WTC11 (cell line): ENCODE results near the gene PCDHGA1. TPM values are rescaled to one million over a fixed set of nuclear protein-coding genes. Genes with fewer than 3 reads are reported as not detected.
A peak's percentile ranks its signal among the peaks of the same experiment; 100 is the strongest.

Experiments used
- ATAC-seq: fragments of 200-7000 bp; cut with Tn5 transposase; 2 replicates; pipeline ENCODE4 v1.10.0; 2021; ENCODE audit warnings: mild to moderate bottlenecking, moderate library complexity
- CTCF ChIA-PET: fragments of 300-600 bp; sonication (Branson Sonifier 250); formaldehyde crosslinking; loops from one replicate; lab custom pipeline; 2021; ENCODE audit warnings: antibody characterized with exemption; lab: Charles Lee
- POLR2A ChIA-PET: fragments of 350-600 bp; sonication (Branson Sonifier 250); formaldehyde crosslinking; loops from one replicate; lab custom pipeline; 2021; ENCODE audit warnings: antibody characterized with exemption; lab: Charles Lee
- DNase-seq: peaks from one replicate; pipeline ENCODE4 v3.0.0; 2021; ENCODE audit warnings: low spot score
- H3K27ac Mint-ChIP-seq: 2 replicates; pipeline ENCODE4 v1.8.0; 2021; ENCODE audit warnings: mixed read lengths
- H3K27me3 Mint-ChIP-seq: 2 replicates; pipeline ENCODE4 v1.8.0; 2021; ENCODE audit warnings: low read depth, mild to moderate bottlenecking, moderate library complexity, mixed read lengths
- H3K36me3 Mint-ChIP-seq: 2 replicates; pipeline ENCODE4 v1.8.0; 2021; ENCODE audit warnings: mixed read lengths
- H3K4me1 Mint-ChIP-seq: 2 replicates; pipeline ENCODE4 v1.8.0; 2022; ENCODE audit warnings: mixed read lengths
- H3K4me3 Mint-ChIP-seq: 2 replicates; pipeline ENCODE4 v1.8.0; 2021; ENCODE audit warnings: mild to moderate bottlenecking, moderate library complexity, mixed read lengths
- H3K9me3 Mint-ChIP-seq: 2 replicates; pipeline ENCODE4 v1.8.0; 2021; ENCODE audit warnings: mixed read lengths
- AR ChIP-seq: fragments of 250-450 bp; sonication (Bioruptor Pico); IDR thresholded peaks from 2 replicates; pipeline ENCODE4 v1.9.0; 2021; ENCODE audit warnings: mild to moderate bottlenecking
- E2F4 ChIP-seq: sonication (generic); formaldehyde crosslinking; IDR thresholded peaks from 2 replicates; pipeline ENCODE4 v1.8.1; 2022; ENCODE audit warnings: low read depth, mild to moderate bottlenecking, moderate library complexity, missing genetic modification reagents, borderline replicate concordance
- ELF4 ChIP-seq: sonication (generic); formaldehyde crosslinking; IDR thresholded peaks from 2 replicates; pipeline ENCODE4 v1.8.1; 2022; ENCODE audit warnings: low read depth, mild to moderate bottlenecking, moderate library complexity, missing genetic modification reagents
- EMX1 ChIP-seq: fragments of 250-450 bp; sonication (Bioruptor Pico); IDR thresholded peaks from 2 replicates; pipeline ENCODE4 v1.8.0; 2021; ENCODE audit warnings: mild to moderate bottlenecking
- ERG ChIP-seq: fragments of 250-450 bp; sonication (Bioruptor Pico); IDR thresholded peaks from 2 replicates; pipeline ENCODE4 v1.8.0; 2021; ENCODE audit warnings: mild to moderate bottlenecking
- FOXP1 ChIP-seq: sonication (generic); formaldehyde crosslinking; IDR thresholded peaks from 2 replicates; pipeline ENCODE4 v1.8.0; 2022; ENCODE audit warnings: missing genetic modification reagents, mild to moderate bottlenecking, moderate library complexity, borderline replicate concordance
- GTF2I ChIP-seq: fragments of 250-450 bp; sonication (Bioruptor Pico); conservative IDR thresholded peaks from 2 replicates; pipeline ENCODE4 v1.4.0; 2021; ENCODE audit warnings: mild to moderate bottlenecking
- MLX ChIP-seq: sonication (generic); formaldehyde crosslinking; IDR thresholded peaks from 2 replicates; pipeline ENCODE4 v1.8.1; 2023; ENCODE audit warnings: mild to moderate bottlenecking, missing genetic modification reagents, moderate library complexity
- NR1H2 ChIP-seq: sonication (generic); formaldehyde crosslinking; IDR thresholded peaks from 2 replicates; pipeline ENCODE4 v1.9.0; 2021; ENCODE audit warnings: mild to moderate bottlenecking, moderate library complexity, missing genetic modification reagents
- STAT6 ChIP-seq: sonication (generic); formaldehyde crosslinking; conservative IDR thresholded peaks from 2 replicates; pipeline ENCODE4 v1.8.1; 2023; ENCODE audit warnings: mild to moderate bottlenecking, low read depth, missing genetic modification reagents, moderate library complexity
- ZBTB21 ChIP-seq: sonication (generic); formaldehyde crosslinking; IDR thresholded peaks from 2 replicates; pipeline ENCODE4 v1.8.1; 2023; ENCODE audit warnings: mild to moderate bottlenecking, missing genetic modification reagents, borderline replicate concordance
- ZMAT4 ChIP-seq: fragments of 250-450 bp; sonication (Bioruptor Pico); IDR thresholded peaks from 2 replicates; pipeline ENCODE4 v1.9.0; 2021; ENCODE audit warnings: mild to moderate bottlenecking
- ZNF121 ChIP-seq: sonication (generic); formaldehyde crosslinking; IDR thresholded peaks from 2 replicates; pipeline ENCODE4 v1.8.0; 2023; ENCODE audit warnings: missing genetic modification reagents
- total RNA-seq: library from RNA; stranded (reverse); gene quantifications from 3 replicates; pipeline ENCODE4 v1.2.3, GENCODE V29; 2021

Gene PCDHGA1
- total RNA-seq, 1 experiment from 2014 or later = 1.5 TPM

- TF ChIP-seq ERG (CRISPR knock-in tag) (no peak), AR (CRISPR knock-in tag) (no peak), GTF2I (CRISPR knock-in tag) (no peak)
Observed at GRCh38 chr5:141501761-141502160, 171.4 kb downstream of the PCDHGA1 start (continued).

- no peaks in the 10 kb centered on the region for H3K9me3 Mint-ChIP-seq
- H3K27ac Mint-ChIP-seq = no peak overlapping the region; the same call in 1 of the 2 replicates
- DNase-seq (no peak), ATAC-seq (no peak)
- POLR2A ChIA-PET = interaction anchor here (0.6 kb wide), 1 partner anchor 180 kb away, joined by 3 read pairs; no protein-coding TSS in a partner anchor
- no peaks in the 10 kb centered on the region for H3K27me3 Mint-ChIP-seq
- no peak overlapping the region for H3K4me3 Mint-ChIP-seq
- H3K36me3 Mint-ChIP-seq = peaks cover 11% of the 10 kb centered on the region
- peaks cover 24% of the 10 kb centered on the region for H3K4me1 Mint-ChIP-seq
- CTCF ChIA-PET = interaction anchor here (0.7 to 1.4 kb wide), 4 partner anchors 25 to 115 kb away, joined by 3 to 4 read pairs (median 4); partner anchors contain the start of gene DIAPH1
- TF ChIP-seq ZNF121 (no peak), E2F4 (CRISPR knock-in tag) (no peak), EMX1 (CRISPR knock-in tag) (no peak)
- TF ChIP-seq, all 79 proteins: peak for 0
Observed at GRCh38 chr5:141503681-141504080, 173.4 kb downstream of the PCDHGA1 start.

- POLR2A ChIA-PET = no interaction called here
- peaks cover 27% of the 10 kb centered on the region for H3K4me1 Mint-ChIP-seq
- ATAC-seq (no peak), DNase-seq (no peak)
- H3K9me3 Mint-ChIP-seq = no peaks in the 10 kb centered on the region
- CTCF ChIA-PET = interaction anchor here (0.7 to 1.4 kb wide), 4 partner anchors 9 to 115 kb away, joined by 3 to 4 read pairs (median 4); partner anchors contain the start of gene DIAPH1
- H3K36me3 Mint-ChIP-seq = peaks cover 8% of the 10 kb centered on the region
- peak overlapping the region; percentile 63; the same call in 1 of the 2 replicates for H3K27ac Mint-ChIP-seq
- no peak overlapping the region for H3K4me3 Mint-ChIP-seq
- TF ChIP-seq ELF4 (no peak), MLX (no peak), ZBTB21 (CRISPR knock-in tag) (no peak), ZMAT4 (CRISPR knock-in tag) (no peak), STAT6 (CRISPR knock-in tag) (no peak), NR1H2 (no peak), FOXP1 (no peak)
- H3K27me3 Mint-ChIP-seq = no peaks in the 10 kb centered on the region
Observed at GRCh38 chr5:141504216-141504615, 173.9 kb downstream of the PCDHGA1 start.
